Measurements from ENCODE around the gene RPL27A. TPM values are rescaled to one million over a fixed set of nuclear protein-coding genes. Genes with fewer than 3 reads are reported as not detected.

RPL27A gene
- total RNA-seq, 1 donor = 965 TPM

GRCh38 chr11:8717876-8718753 lies 35.5 kb downstream of the RPL27A start:
- TF ChIP-seq, protein P1, sequence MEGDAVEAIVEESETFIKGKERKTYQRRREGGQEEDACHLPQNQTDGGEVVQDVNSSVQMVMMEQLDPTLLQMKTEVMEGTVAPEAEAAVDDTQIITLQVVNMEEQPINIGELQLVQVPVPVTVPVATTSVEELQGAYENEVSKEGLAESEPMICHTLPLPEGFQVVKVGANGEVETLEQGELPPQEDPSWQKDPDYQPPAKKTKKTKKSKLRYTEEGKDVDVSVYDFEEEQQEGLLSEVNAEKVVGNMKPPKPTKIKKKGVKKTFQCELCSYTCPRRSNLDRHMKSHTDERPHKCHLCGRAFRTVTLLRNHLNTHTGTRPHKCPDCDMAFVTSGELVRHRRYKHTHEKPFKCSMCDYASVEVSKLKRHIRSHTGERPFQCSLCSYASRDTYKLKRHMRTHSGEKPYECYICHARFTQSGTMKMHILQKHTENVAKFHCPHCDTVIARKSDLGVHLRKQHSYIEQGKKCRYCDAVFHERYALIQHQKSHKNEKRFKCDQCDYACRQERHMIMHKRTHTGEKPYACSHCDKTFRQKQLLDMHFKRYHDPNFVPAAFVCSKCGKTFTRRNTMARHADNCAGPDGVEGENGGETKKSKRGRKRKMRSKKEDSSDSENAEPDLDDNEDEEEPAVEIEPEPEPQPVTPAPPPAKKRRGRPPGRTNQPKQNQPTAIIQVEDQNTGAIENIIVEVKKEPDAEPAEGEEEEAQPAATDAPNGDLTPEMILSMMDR (IDR thresholded peaks at IDR 0.05; ENCODE audit: insufficient read depth, low read length) = no peak
- H3K4me3 ChIP-seq (ENCODE audit: low read depth, low read length) = peak overlapping the region; percentile 22
- peak; percentile 89 for DNase-seq (ENCODE audit: low read depth)

DNA sequence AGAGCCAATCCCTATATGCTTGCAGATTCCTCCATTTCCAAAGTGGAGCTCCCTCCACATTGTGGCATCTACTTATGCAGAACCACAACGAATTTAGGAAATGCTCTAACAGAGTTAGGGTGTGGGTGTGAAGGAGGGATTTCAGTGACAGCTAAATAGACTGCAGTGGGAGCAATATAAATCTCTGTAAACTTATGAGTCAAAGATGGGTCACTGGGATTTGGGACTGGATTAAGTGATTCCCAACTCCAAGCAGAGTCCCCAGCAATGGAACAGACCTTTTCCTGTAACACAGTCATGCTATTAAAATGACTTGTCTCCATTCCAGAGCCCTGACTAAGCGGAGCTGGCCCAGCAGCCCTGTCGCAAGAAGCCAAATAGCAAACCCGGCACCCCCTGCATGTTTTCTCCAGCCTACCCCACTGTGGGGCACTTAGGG lies 36.6 kb downstream of the RPL27A start:
- TF ChIP-seq, protein P1 (IDR thresholded peaks at IDR 0.05; ENCODE audit: insufficient read depth, low read length) = no peak
- peak; percentile 93 for DNase-seq (ENCODE audit: low read depth)
- no peak overlapping the region for H3K4me3 ChIP-seq (ENCODE audit: low read depth, low read length)

DNA sequence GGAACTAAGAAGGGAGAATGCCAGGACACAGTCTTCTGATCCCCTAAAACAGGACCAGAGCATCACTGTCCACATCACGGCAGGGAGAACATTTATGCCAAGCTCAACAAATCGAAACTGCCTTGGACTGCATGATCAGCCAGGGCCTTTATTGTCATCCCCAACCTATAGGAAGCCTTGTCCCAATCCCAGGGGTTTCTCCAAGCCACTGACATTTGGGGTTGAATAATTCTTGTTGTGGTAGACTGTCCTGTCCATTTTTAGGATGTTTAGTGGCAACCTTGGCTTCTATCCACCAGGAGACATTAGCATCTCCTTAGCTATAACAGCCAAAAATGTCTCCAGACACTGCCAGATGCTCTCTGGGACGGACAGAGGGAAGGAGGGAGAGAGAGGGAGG lies 37.1 kb downstream of the RPL27A start:
- DNase-seq (ENCODE audit: low read depth) = no peak
- H3K4me3 ChIP-seq (ENCODE audit: low read depth, low read length) = no peak overlapping the region
- TF ChIP-seq, protein P1 (IDR thresholded peaks at IDR 0.05; ENCODE audit: insufficient read depth, low read length) = no peak

GRCh38 chr11:8720352-8720751 lies 37.8 kb downstream of the RPL27A start:
- DNase-seq (ENCODE audit: low read depth) = no peak
- TF ChIP-seq, protein P1 (IDR thresholded peaks at IDR 0.05; ENCODE audit: insufficient read depth, low read length) = no peak
- no peak overlapping the region for H3K4me3 ChIP-seq (ENCODE audit: low read depth, low read length)

DNA sequence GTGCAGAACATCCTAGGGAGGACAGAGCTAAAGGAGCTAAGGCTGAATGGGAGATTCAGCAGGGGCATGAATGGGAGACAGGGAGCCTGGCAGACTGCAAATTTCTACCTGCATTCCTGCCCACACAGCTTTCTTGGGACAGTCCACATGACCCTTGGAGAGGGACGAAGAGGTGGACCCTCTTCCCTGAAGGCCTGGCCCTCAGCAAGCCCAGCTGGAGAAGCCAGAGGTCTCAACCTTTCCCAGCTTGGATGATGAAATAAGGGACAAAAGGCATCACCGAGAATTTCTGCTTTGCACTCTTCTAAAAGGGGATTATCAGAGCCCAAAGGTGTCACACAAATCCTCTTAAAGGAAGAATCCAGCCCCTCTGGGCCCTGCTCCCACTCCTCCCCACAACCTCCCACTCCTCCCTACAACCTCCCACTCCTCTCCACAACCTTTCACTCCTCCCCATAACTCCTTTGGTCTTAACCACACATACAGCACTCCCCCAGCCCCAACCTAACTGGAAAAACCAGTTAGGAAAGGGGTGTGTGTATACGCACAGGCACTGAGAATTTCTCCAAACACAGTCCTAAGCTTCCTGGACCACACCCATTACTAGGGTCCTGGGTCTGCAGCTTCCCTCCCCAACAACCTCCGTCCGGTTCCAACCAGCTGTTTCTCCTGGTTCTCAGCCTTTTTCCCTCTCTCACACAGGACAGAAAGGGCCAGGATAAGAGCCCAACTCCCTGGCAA lies 38.4 kb downstream of the RPL27A start:
- TF ChIP-seq, protein P1 (IDR thresholded peaks at IDR 0.05; ENCODE audit: insufficient read depth, low read length) = no peak
- no peak overlapping the region for H3K4me3 ChIP-seq (ENCODE audit: low read depth, low read length)
- DNase-seq (ENCODE audit: low read depth) = no peak

GRCh38 chr11:8721609-8722500 lies 39.3 kb downstream of the RPL27A start:
- H3K4me3 ChIP-seq (ENCODE audit: low read depth, low read length) = no peak overlapping the region
- peak; percentile 72 for DNase-seq (ENCODE audit: low read depth)
- TF ChIP-seq, protein P1 (IDR thresholded peaks at IDR 0.05; ENCODE audit: insufficient read depth, low read length) = no peak

Measured in fibroblast of the aortic adventitia (primary cell).